Naive thymus-derived CD4-positive, alpha-beta T cell (primary cell): ENCODE results near the gene SNAP25. TPM values are rescaled to one million over a fixed set of nuclear protein-coding genes. Genes with fewer than 3 reads are reported as not detected.

ENCODE experiments used
- ATAC-seq: fragments of 150-1000 bp; cut with Tn5 transposase; 2 replicates; pipeline ENCODE4 v1.10.0; 2021; ENCODE audit warnings: mild to moderate bottlenecking, moderate library complexity
- CTCF ChIA-PET: fragments of 350-600 bp; sonication (Branson Sonifier 250); formaldehyde crosslinking; loops from one replicate; lab custom pipeline; 2021; ENCODE audit warnings: antibody characterized with exemption; lab: Charles Lee
- POLR2A ChIA-PET: fragments of 350-600 bp; sonication (Branson Sonifier 250); formaldehyde crosslinking; loops from one replicate; lab custom pipeline; 2021; ENCODE audit warnings: antibody characterized with exemption, inconsistent platforms; lab: Charles Lee
- DNase-seq, 9 donors: peaks; one replicate each; pipeline versions ENCODE4 v3.0.0 to v3.0.0-alpha.2; 2020 to 2022; ENCODE audit warnings: mixed read lengths in 1 of 9
- H3K27ac ChIP-seq: one replicate; pipeline ENCODE4 v1.7.0; 2013; ENCODE audit warnings: mild to moderate bottlenecking, low read depth, low read length, moderate library complexity
- H3K27me3 ChIP-seq, 2 donors: one replicate each; pipeline ENCODE4 v1.7.0; 2013; ENCODE audit warnings: low read length in 2 of 2, mild to moderate bottlenecking in 2 of 2, moderate library complexity in 2 of 2; ENCODE audit not compliant: control insufficient read depth in 2 of 2, insufficient read depth in 2 of 2
- H3K36me3 ChIP-seq, 3 experiments: 1 replicate in 2 of 3; 2 replicates in 1 of 3; pipeline ENCODE4 v1.7.0; 2013; ENCODE audit warnings: low read length in 3 of 3, mild to moderate bottlenecking in 3 of 3, moderate library complexity in 1 of 3; ENCODE audit not compliant: insufficient read depth in 3 of 3, control insufficient read depth in 2 of 3
- H3K4me1 ChIP-seq, 2 donors: one replicate each; pipeline ENCODE4 v1.7.0; 2013; ENCODE audit warnings: low read length in 2 of 2, mild to moderate bottlenecking in 2 of 2, moderate library complexity in 1 of 2; ENCODE audit not compliant: control insufficient read depth in 2 of 2, insufficient read depth in 2 of 2
- H3K4me3 ChIP-seq: 2 replicates; pipeline ENCODE4 v1.7.0; 2013; ENCODE audit warnings: mild to moderate bottlenecking, low read length
- H3K9me3 ChIP-seq, 3 experiments: 1 replicate in 2 of 3; 2 replicates in 1 of 3; pipeline ENCODE4 v1.7.0; 2013; ENCODE audit warnings: low read length in 3 of 3; ENCODE audit not compliant: control insufficient read depth in 2 of 3
- H3K27ac Mint-ChIP-seq, 9 donors: one replicate each; pipeline ENCODE4 v1.8.0; 2020 to 2022; ENCODE audit warnings: mixed read lengths in 9 of 9, mild to moderate bottlenecking in 8 of 9, moderate library complexity in 5 of 9, inconsistent platforms in 2 of 9
- H3K27me3 Mint-ChIP-seq, 5 donors: one replicate each; pipeline ENCODE4 v1.8.0; 2021 to 2022; ENCODE audit warnings: mixed read lengths in 5 of 5, mild to moderate bottlenecking in 1 of 5
- H3K36me3 Mint-ChIP-seq, 5 donors: one replicate each; pipeline ENCODE4 v1.8.0; 2020 to 2022; ENCODE audit warnings: mixed read lengths in 5 of 5, mild to moderate bottlenecking in 3 of 5, inconsistent platforms in 1 of 5
- H3K4me1 Mint-ChIP-seq, 7 donors: one replicate each; pipeline ENCODE4 v1.8.0; 2020 to 2022; ENCODE audit warnings: mixed read lengths in 7 of 7, mild to moderate bottlenecking in 3 of 7, inconsistent platforms in 1 of 7
- H3K4me3 Mint-ChIP-seq, 10 donors: one replicate each; pipeline ENCODE4 v1.8.0; 2020 to 2022; ENCODE audit warnings: mild to moderate bottlenecking in 10 of 10, mixed read lengths in 10 of 10, moderate library complexity in 6 of 10, inconsistent platforms in 2 of 10
- H3K9me3 Mint-ChIP-seq, 11 donors: one replicate each; pipeline ENCODE4 v1.8.0; 2020 to 2022; ENCODE audit warnings: mixed read lengths in 11 of 11, mild to moderate bottlenecking in 4 of 11, inconsistent platforms in 1 of 11, moderate library complexity in 1 of 11
- intact Hi-C, 2 donors: fragments of 100-400 bp; cut with micrococcal nuclease; formaldehyde crosslinking; loops; one replicate each; pipeline ENCODE4 v1.15.1; 2023
- polyA plus RNA-seq, 2 donors: library from polyadenylated mRNA; unstranded; fragments of 300-500 nt; fragmentation: Illumina TruSeq; gene quantifications; one replicate each; pipeline ENCODE4 v1.2.3, GENCODE V29; 2021
- total RNA-seq, 6 experiments: library from RNA in 5 of 6; stranded (reverse) in 5 of 6; gene quantifications; 1 replicate in 5 of 6; 2 replicates in 1 of 6; pipeline ENCODE4 v1.2.3 and lab custom pipeline; 2021 to 2026

SNAP25 gene
- total and polyA plus RNA-seq, 7 experiments from 2014 or later, result 0.11 to 0.39 TPM; not detected in 5

DNA sequence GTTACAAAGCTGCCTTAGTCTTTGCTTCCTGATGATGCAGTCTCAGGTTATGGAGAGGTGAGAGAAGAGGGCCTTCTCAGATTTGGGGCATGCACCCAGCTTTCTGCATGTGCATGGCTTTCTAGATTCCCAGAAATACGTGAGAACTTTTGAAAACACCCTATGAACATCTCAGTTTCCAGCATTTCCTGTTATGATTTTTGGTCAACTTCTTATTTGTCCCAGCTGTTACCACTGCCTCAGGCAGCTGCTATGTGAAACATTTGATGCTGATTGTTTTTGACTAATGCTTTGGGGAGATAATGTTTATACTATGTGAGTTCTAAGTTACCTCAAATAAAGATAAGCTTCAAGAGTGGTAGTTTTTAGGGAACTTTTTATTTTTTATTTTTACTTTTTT is 9.5 kb upstream of the SNAP25 start:
- no peaks in the 10 kb centered on the region for H3K4me1 ChIP-seq
- POLR2A ChIA-PET, result no interaction called here
- Mint-ChIP-seq H3K36me3 (no peaks in the 10 kb centered on the region), H3K27me3 (peaks cover 0 to 19% (median 8%) of the 10 kb centered on the region in 5 donors), H3K27ac (no peak overlapping the region), H3K9me3 (peaks cover 0 to 9% (median under 1%) of the 10 kb centered on the region in 11 donors), H3K4me1 (no peaks in the 10 kb centered on the region), H3K4me3 (no peak overlapping the region)
- no peaks in the 10 kb centered on the region for H3K27me3 ChIP-seq
- ATAC-seq (no peak), DNase-seq (no peak)
- no peaks in the 10 kb centered on the region for H3K36me3 ChIP-seq
- no peaks in the 10 kb centered on the region for H3K9me3 ChIP-seq
- H3K4me3 ChIP-seq, result no peak overlapping the region
- no peak overlapping the region for H3K27ac ChIP-seq
- CTCF ChIA-PET, result no interaction called here
- intact Hi-C loops, result no loop called here

DNA sequence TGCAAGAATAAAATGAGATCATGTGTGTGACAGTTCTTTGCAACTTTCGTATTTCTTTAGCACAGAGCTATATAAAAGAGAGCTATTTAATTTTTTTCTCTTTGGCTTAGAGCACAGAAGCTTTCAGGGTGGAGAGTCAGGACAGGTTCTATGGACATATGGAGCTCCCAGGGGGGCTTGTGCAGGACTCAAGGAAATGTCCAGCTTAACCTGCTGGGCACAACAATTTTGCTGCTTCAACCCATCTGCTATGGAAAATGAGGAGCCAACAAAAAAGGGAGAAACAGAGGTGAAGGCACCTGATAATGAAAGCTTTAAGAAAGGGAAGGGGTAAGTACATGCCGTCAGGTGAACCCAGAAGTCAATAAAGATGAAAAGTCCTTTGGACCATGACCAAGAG is 5.1 kb upstream of the SNAP25 start:
- H3K9me3 ChIP-seq, result peaks cover 0 to 6% (median 0%) of the 10 kb centered on the region in 3 experiments
- H3K36me3 ChIP-seq, result no peaks in the 10 kb centered on the region
- Mint-ChIP-seq H3K36me3 (peaks cover 0 to 4% (median 0%) of the 10 kb centered on the region in 5 donors), H3K9me3 (peaks cover 0 to 19% (median 8%) of the 10 kb centered on the region in 11 donors), H3K4me1 (peaks cover 0 to 10% (median 8%) of the 10 kb centered on the region in 7 donors), H3K27me3 (peaks cover 18 to 46% (median 33%) of the 10 kb centered on the region in 5 donors), H3K27ac (no peak overlapping the region), H3K4me3 (no peak overlapping the region)
- peaks cover 0 to 4% of the 10 kb centered on the region in 2 donors for H3K27me3 ChIP-seq
- H3K27ac ChIP-seq, result no peak overlapping the region
- ChIA-PET POLR2A (no interaction called here), CTCF (no interaction called here)
- no peaks in the 10 kb centered on the region for H3K4me1 ChIP-seq
- DNase-seq (no peak), ATAC-seq (no peak)
- intact Hi-C loops, result loop anchor here in 1 of 2 donors (10.0 kb wide), 1 partner anchor 179 kb away; the partner anchor contains the start of gene ANKEF1
- no peak overlapping the region for H3K4me3 ChIP-seq

DNA sequence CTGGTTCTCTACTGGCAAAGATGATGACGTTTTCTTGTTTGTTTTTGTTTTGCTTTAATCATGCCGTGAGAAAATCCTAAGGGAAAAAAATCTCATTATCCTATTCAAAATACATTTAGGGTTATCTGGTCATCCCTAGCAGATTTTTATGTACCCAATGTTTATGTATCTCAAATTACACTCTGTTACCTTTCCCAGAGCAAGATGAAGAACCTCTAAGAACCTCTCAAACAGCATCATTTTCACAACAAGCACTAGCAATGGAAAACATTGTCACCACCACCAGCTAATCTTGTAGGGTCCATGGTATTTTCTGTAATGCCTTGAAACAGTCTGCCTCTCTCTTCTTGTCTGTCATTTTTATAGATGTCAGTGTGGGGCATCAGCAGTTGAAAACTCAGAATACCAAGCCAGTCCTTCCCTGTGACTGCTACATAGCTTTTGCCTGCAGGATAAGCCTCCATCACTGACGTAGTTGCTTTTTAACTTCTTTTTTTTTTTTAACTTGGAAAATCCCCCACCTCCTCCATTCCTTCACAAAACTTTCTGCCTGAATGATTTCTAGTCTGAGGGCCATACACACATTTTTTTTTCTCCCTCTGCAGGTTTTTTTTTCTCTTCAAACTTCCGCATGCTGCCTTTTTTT is 2.4 kb upstream of the SNAP25 start:
- DNase-seq (no peak), ATAC-seq (no peak)
- peaks cover 0 to 4% of the 10 kb centered on the region in 2 donors for H3K27me3 ChIP-seq
- Mint-ChIP-seq H3K4me1 (peaks cover 5 to 25% (median 16%) of the 10 kb centered on the region in 7 donors), H3K27ac (no peak overlapping the region), H3K27me3 (peaks cover 31 to 66% (median 52%) of the 10 kb centered on the region in 5 donors), H3K4me3 (no peak overlapping the region), H3K9me3 (peaks cover 0 to 30% (median 13%) of the 10 kb centered on the region in 11 donors), H3K36me3 (peaks cover 0 to 11% (median 0%) of the 10 kb centered on the region in 5 donors)
- CTCF ChIA-PET, result no interaction called here
- no peak overlapping the region for H3K27ac ChIP-seq
- H3K4me1 ChIP-seq, result no peaks in the 10 kb centered on the region
- intact Hi-C loops, result loop anchor here in 1 of 2 donors (5.0 to 10.0 kb wide), 2 partner anchors 181 to 239 kb away; partner anchors contain the start of gene ANKEF1
- H3K4me3 ChIP-seq, result no peak overlapping the region
- no peaks in the 10 kb centered on the region for H3K36me3 ChIP-seq
- H3K9me3 ChIP-seq, result peaks cover 0 to 6% (median 0%) of the 10 kb centered on the region in 3 experiments
- POLR2A ChIA-PET, result no interaction called here

DNA sequence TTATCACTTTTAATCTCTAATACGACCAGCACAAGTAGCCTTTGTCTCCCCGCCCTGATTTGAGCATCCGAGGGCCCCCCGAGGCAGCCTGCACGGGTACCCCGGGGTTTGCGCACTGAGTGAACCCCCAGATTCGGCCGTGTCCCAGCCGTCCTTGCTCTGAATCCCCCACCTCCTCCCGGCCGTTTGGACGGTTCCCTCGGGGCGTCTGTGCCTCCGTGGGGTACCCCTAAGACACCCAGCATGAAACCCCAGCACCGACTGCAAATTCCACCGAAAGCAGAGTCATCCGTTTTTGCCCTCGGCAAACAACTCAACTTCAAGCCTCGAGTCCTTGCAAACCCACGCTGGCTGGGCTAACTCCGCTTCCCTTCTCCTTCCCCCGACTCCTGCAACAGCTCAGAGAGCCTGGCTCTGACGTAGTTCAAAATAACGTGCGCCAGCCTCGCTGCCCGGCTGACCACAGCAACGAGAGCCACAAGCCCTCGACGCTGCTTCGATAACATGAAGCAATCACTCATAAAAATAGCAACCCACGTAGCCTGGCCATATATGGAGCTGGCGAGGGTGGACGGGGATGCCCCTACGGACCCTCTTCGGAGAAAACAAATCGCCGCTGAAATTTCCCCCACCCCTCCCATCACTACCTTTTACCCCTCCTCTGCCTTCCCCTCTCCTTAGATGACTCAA is 764 bp upstream of the SNAP25 start:
- peaks cover 0 to 34% (median 17%) of the 10 kb centered on the region in 11 donors for H3K9me3 Mint-ChIP-seq
- ATAC-seq (no peak), DNase-seq (peak in 1 of 9 donors; percentile 41)
- Histone ChIP-seq H3K4me1 (no peaks in the 10 kb centered on the region), H3K9me3 (peaks cover 0 to 6% (median 0%) of the 10 kb centered on the region in 3 experiments), H3K36me3 (no peaks in the 10 kb centered on the region), H3K27ac (no peak overlapping the region), H3K4me3 (no peak overlapping the region), H3K27me3 (peaks cover 0 to 4% of the 10 kb centered on the region in 2 donors)
- peaks cover 31 to 79% (median 64%) of the 10 kb centered on the region in 5 donors for H3K27me3 Mint-ChIP-seq
- peaks cover 0 to 11% (median 0%) of the 10 kb centered on the region in 5 donors for H3K36me3 Mint-ChIP-seq
- ChIA-PET POLR2A (no interaction called here), CTCF (no interaction called here)
- intact Hi-C loops, result loop anchor here in 1 of 2 donors (1.0 to 10.0 kb wide), 5 partner anchors 133 to 455 kb away; partner anchors contain the start of genes ANKEF1, JAG1 and SLX4IP
- H3K27ac Mint-ChIP-seq, result peak overlapping the region in 1 of 9 donors; percentile 86
- peaks cover 5 to 25% (median 16%) of the 10 kb centered on the region in 7 donors for H3K4me1 Mint-ChIP-seq
- peak overlapping the region; percentile 6 to 82 (median 62) for H3K4me3 Mint-ChIP-seq

DNA sequence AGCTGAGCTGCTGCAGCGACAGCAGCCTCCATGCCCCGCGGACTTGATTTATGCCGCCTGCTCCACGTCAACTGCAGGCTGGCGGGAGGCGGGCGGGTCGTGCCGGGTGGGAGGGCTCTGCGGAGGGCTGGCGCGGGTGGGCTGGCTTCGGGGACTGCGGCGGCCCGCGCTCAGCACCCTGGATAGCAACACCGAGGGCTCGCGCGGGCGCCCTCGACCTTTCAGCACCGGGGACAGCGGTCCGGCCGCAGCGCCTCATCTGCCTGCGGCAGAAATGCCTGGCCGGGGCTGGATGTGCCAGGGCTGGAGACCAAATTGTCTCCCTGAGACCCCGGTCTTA is 792 bp downstream of the SNAP25 start:
- DNase-seq (peak; percentile 25 to 80 (median 51)), ATAC-seq (peak; percentile 90)
- Mint-ChIP-seq H3K9me3 (peaks cover 0 to 34% (median 14%) of the 10 kb centered on the region in 11 donors), H3K4me1 (peaks cover 5 to 25% (median 16%) of the 10 kb centered on the region in 7 donors), H3K27me3 (peaks cover 31 to 84% (median 65%) of the 10 kb centered on the region in 5 donors), H3K4me3 (peak overlapping the region in 7 of 10 donors; percentile 20 to 73 (median 67)), H3K36me3 (peaks cover 0 to 11% (median 0%) of the 10 kb centered on the region in 5 donors), H3K27ac (no peak overlapping the region)
- Histone ChIP-seq H3K4me3 (no peak overlapping the region), H3K27me3 (peaks cover 0 to 4% of the 10 kb centered on the region in 2 donors), H3K4me1 (no peaks in the 10 kb centered on the region), H3K9me3 (peaks cover 0 to 6% (median 0%) of the 10 kb centered on the region in 3 experiments), H3K27ac (no peak overlapping the region), H3K36me3 (no peaks in the 10 kb centered on the region)
- ChIA-PET POLR2A (no interaction called here), CTCF (no interaction called here)
- intact Hi-C loops, result loop anchor here in 1 of 2 donors (2.0 to 10.0 kb wide), 4 partner anchors 131 to 453 kb away; partner anchors contain the start of genes ANKEF1 and JAG1

DNA sequence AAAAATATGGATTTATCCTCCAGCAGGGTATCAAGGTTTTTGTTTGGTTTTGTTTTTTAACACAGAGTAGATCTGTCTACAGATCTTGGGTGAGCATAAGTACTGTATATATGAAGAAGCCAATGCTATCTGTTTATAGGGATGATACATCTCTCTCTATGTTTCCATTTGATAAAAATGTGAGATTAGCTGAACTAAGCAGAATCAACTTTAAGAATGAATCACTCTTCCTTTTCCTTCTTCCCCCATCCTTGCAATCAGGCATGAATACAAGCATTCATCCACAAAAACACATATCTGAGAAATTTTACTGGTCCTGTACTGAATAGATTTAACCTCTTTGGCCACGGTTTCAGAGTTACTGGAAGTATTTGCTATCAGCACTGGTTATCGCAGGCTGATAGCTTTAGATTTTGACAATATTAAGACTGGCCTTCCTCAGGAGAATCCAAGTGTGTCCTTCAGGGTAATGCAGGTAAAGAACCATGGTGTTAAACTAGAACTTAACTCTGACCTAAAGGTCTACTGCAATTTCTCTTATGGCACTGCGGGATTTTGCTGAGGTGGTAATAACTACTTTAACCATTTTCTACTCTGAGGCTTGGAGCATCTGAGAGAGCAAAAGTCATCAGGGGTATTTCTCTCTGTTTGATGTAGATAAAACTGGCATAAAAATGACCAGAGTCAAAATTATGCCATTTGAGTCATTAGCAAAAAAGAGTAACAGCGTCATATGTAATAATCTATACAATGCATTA is 1.5 kb downstream of the SNAP25 start:
- CTCF ChIA-PET, result no interaction called here
- no peak for ATAC-seq
- intact Hi-C loops, result loop anchor here in 1 of 2 donors (2.0 to 10.0 kb wide), 4 partner anchors 131 to 453 kb away; partner anchors contain the start of genes ANKEF1 and JAG1
- peaks cover 0 to 6% (median 0%) of the 10 kb centered on the region in 3 experiments for H3K9me3 ChIP-seq
- no peak overlapping the region for H3K4me3 ChIP-seq
- no peaks in the 10 kb centered on the region for H3K36me3 ChIP-seq
- DNase-seq, result no peak
- no peaks in the 10 kb centered on the region for H3K4me1 ChIP-seq
- Mint-ChIP-seq H3K4me1 (peaks cover 5 to 25% (median 16%) of the 10 kb centered on the region in 7 donors), H3K27ac (no peak overlapping the region), H3K36me3 (peaks cover 0 to 16% (median 0%) of the 10 kb centered on the region in 5 donors), H3K9me3 (peaks cover 0 to 40% (median 16%) of the 10 kb centered on the region in 11 donors), H3K4me3 (peak overlapping the region in 4 of 10 donors; percentile 32 to 39 (median 36)), H3K27me3 (peaks cover 31 to 82% (median 68%) of the 10 kb centered on the region in 5 donors)
- H3K27me3 ChIP-seq, result peaks cover 0 to 4% of the 10 kb centered on the region in 2 donors
- POLR2A ChIA-PET, result no interaction called here
- H3K27ac ChIP-seq, result no peak overlapping the region
